Measurements from ENCODE around the gene ZNF23. TPM values are rescaled to one million over a fixed set of nuclear protein-coding genes. Genes with fewer than 3 reads are reported as not detected.
A peak's percentile ranks its signal among the peaks of the same experiment; 100 is the strongest.

The ZNF23 gene
- total RNA-seq, 4 donors from 2014 or later = 3.6 to 8.1 (median 5.8) TPM

GRCh38 chr16:71429581-71429980, 32.5 kb downstream of the ZNF23 start:
- intact Hi-C loops (cut with DNase I; ENCODE audit: low total_unique reads) = no loop called here
- no peak overlapping the region for H3K4me3 ChIP-seq (ENCODE audit: low read depth, poor library complexity, severe bottlenecking)
- no peak for DNase-seq (ENCODE audit: low spot score in 2 of 2)
- TF ChIP-seq CTCF (IDR thresholded peaks at IDR 0.05) = no peak
- no peak for TF ChIP-seq POLR2A (IDR thresholded peaks at IDR 0.05)
- 77 to 79% methylated on average over 3 of the region's 3 CpGs for WGBS, 2 donors

GRCh38 chr16:71428883-71429282, 33.2 kb downstream of the ZNF23 start:
- H3K4me3 ChIP-seq (ENCODE audit: low read depth, poor library complexity, severe bottlenecking) = no peak overlapping the region
- intact Hi-C loops (cut with DNase I; ENCODE audit: low total_unique reads) = no loop called here
- whole genome bisulfite sequencing, 2 donors = 79 to 81% methylated on average over 2 of the region's 2 CpGs
- no peak for DNase-seq (ENCODE audit: low spot score in 2 of 2)
- TF ChIP-seq POLR2A (IDR thresholded peaks at IDR 0.05) (no peak), CTCF (IDR thresholded peaks at IDR 0.05) (no peak)

- no peak for DNase-seq (ENCODE audit: low spot score in 2 of 2)
- intact Hi-C loops (cut with DNase I; ENCODE audit: low total_unique reads) = no loop called here
- H3K4me3 ChIP-seq (ENCODE audit: low read depth, poor library complexity, severe bottlenecking) = no peak overlapping the region
- TF ChIP-seq POLR2A (IDR thresholded peaks at IDR 0.05) (no peak), CTCF (IDR thresholded peaks at IDR 0.05) (no peak)
These were observed 33.7 kb downstream of the ZNF23 start for GRCh38 chr16:71428385-71428784.

- no peak for DNase-seq (ENCODE audit: low spot score in 2 of 2)
- no peak overlapping the region for H3K4me3 ChIP-seq (ENCODE audit: low read depth, poor library complexity, severe bottlenecking)
- TF ChIP-seq POLR2A (IDR thresholded peaks at IDR 0.05) (no peak), CTCF (IDR thresholded peaks at IDR 0.05) (no peak)
- 60 to 72% methylated on average over 12 of the region's 12 CpGs for WGBS, 2 donors
- intact Hi-C loops (cut with DNase I; ENCODE audit: low total_unique reads) = no loop called here
These were observed 35.0 kb downstream of the ZNF23 start for GRCh38 chr16:71426880-71427615.

- peak in 1 of 2 donors; percentile 84 for DNase-seq (ENCODE audit: low spot score in 2 of 2)
- intact Hi-C loops (cut with DNase I; ENCODE audit: low total_unique reads) = no loop called here
- 2 to 5% methylated on average over 31 to 34 of the region's 48 CpGs for WGBS, 2 donors
These were observed 35.8 kb downstream of the ZNF23 start for GRCh38 chr16:71426069-71426879.

More at GRCh38 chr16:71426069-71426879, 35.8 kb downstream of the ZNF23 start:
- TF ChIP-seq CTCF (IDR thresholded peaks at IDR 0.05) = peak in 1 of 3 donors; percentile 30
- TF ChIP-seq POLR2A (IDR thresholded peaks at IDR 0.05) = no peak
- no peak overlapping the region for H3K4me3 ChIP-seq (ENCODE audit: low read depth, poor library complexity, severe bottlenecking)
